HepG2 (cell line): ENCODE data around the gene NOCT.

Experiments
- BRCA1 ChIP-seq: sonication (generic); formaldehyde crosslinking; IDR thresholded peaks from 2 replicates; pipeline ENCODE4 v1.4.0; 2020; ENCODE audit warnings: missing genetic modification reagents
- HDAC6 ChIP-seq: fragments of 200-600 bp; sonication (generic); IDR thresholded peaks from 2 replicates; pipeline ENCODE4 v1.7.0; 2017; ENCODE audit warnings: mild to moderate bottlenecking, antibody characterized with exemption, low read length, low read depth
- HINFP ChIP-seq: sonication (generic); formaldehyde crosslinking; IDR thresholded peaks from 2 replicates; pipeline ENCODE4 v1.4.0; 2020; ENCODE audit warnings: low read depth, mild to moderate bottlenecking, missing genetic modification reagents
- MXI1 ChIP-seq: IDR thresholded peaks from 3 replicates; pipeline ENCODE4 v1.6.1; 2012; ENCODE audit warnings: low read depth, low read length, inconsistent platforms, borderline replicate concordance
- POGK ChIP-seq: sonication (generic); formaldehyde crosslinking; conservative IDR thresholded peaks from 2 replicates; pipeline ENCODE4 v1.8.0; 2022; ENCODE audit warnings: mild to moderate bottlenecking, moderate library complexity, missing genetic modification reagents
- RBM22 ChIP-seq: fragments of 200-400 bp; formaldehyde crosslinking; optimal IDR thresholded peaks from 2 replicates; pipeline ENCODE3; 2017; ENCODE audit warnings: mild to moderate bottlenecking, low read length, moderate library complexity
- SIN3A ChIP-seq: IDR thresholded peaks from 2 replicates; pipeline ENCODE4 v1.6.1; 2011; ENCODE audit warnings: low read depth, mild to moderate bottlenecking, control low read depth, low read length, borderline replicate concordance
- SMAD1 ChIP-seq: sonication (generic); formaldehyde crosslinking; IDR thresholded peaks from 2 replicates; pipeline ENCODE4 v1.4.0; 2020; ENCODE audit warnings: missing genetic modification reagents, low read depth, mild to moderate bottlenecking, borderline replicate concordance
- TP53 ChIP-seq: sonication (generic); formaldehyde crosslinking; conservative IDR thresholded peaks from 2 replicates; pipeline ENCODE4 v1.4.0; 2020; ENCODE audit warnings: missing genetic modification reagents
- ZNF232 ChIP-seq: sonication (generic); formaldehyde crosslinking; IDR thresholded peaks from 2 replicates; pipeline ENCODE4 v1.4.0; 2020; ENCODE audit warnings: missing genetic modification reagents, borderline replicate concordance
- TF ChIP-seq, protein P1 (sequence below): sonication (generic); formaldehyde crosslinking; IDR thresholded peaks from 2 replicates; pipeline ENCODE4 v1.5.0; 2020; ENCODE audit warnings: mild to moderate bottlenecking, missing genetic modification reagents, moderate library complexity

- no peak for TF ChIP-seq HDAC6
- no peak for TF ChIP-seq SIN3A
- no peak for TF ChIP-seq ZNF232 (CRISPR knock-in tag)
- TF ChIP-seq HINFP (CRISPR knock-in tag) = no peak
- TF ChIP-seq TP53 = no peak
- no peak for TF ChIP-seq POGK (CRISPR knock-in tag)
- TF ChIP-seq MXI1 = no peak
- no peak for TF ChIP-seq RBM22
- TF ChIP-seq, protein P1, sequence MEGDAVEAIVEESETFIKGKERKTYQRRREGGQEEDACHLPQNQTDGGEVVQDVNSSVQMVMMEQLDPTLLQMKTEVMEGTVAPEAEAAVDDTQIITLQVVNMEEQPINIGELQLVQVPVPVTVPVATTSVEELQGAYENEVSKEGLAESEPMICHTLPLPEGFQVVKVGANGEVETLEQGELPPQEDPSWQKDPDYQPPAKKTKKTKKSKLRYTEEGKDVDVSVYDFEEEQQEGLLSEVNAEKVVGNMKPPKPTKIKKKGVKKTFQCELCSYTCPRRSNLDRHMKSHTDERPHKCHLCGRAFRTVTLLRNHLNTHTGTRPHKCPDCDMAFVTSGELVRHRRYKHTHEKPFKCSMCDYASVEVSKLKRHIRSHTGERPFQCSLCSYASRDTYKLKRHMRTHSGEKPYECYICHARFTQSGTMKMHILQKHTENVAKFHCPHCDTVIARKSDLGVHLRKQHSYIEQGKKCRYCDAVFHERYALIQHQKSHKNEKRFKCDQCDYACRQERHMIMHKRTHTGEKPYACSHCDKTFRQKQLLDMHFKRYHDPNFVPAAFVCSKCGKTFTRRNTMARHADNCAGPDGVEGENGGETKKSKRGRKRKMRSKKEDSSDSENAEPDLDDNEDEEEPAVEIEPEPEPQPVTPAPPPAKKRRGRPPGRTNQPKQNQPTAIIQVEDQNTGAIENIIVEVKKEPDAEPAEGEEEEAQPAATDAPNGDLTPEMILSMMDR (CRISPR knock-in tag) = no peak
- no peak for TF ChIP-seq SMAD1 (CRISPR knock-in tag)
- TF ChIP-seq BRCA1 (CRISPR knock-in tag) = no peak
These were observed 10.3 kb downstream of the NOCT start for GRCh38 chr4:139025841-139026240.
